VCaP (cell line): ENCODE results near the gene GLIPR2.

Experiments
- H3K27ac ChIP-seq: fragments of 450-650 bp; 2 replicates; pipeline ENCODE4 v1.5.1; 2017
- TF ChIP-seq, protein P1 (sequence below): fragments of 450-650 bp; conservative IDR thresholded peaks from 2 replicates; pipeline ENCODE4 v1.5.1; 2017; ENCODE audit warnings: mild to moderate bottlenecking, moderate library complexity

The GLIPR2 gene

DNA sequence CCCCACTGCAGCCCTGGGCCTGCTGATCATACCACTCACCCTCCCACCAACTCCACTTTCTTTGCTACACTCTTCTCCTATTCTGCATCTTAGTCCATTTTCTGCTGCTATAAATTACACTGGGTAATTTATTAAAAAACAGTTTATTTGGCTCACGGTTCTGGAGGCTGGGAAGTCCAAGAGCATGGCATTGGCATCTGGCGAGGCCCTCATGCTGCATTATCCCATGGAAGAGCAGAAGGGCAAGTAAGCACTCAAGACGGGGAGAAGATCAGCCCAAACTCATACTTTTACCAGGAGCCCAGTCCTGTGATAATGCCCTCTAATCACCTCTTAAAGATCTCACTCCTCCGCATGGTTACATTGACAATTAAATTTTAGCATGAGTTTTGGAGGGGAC is 9.4 kb downstream of the GLIPR2 start:
- no peak overlapping the region for H3K27ac ChIP-seq
- TF ChIP-seq, protein P1, sequence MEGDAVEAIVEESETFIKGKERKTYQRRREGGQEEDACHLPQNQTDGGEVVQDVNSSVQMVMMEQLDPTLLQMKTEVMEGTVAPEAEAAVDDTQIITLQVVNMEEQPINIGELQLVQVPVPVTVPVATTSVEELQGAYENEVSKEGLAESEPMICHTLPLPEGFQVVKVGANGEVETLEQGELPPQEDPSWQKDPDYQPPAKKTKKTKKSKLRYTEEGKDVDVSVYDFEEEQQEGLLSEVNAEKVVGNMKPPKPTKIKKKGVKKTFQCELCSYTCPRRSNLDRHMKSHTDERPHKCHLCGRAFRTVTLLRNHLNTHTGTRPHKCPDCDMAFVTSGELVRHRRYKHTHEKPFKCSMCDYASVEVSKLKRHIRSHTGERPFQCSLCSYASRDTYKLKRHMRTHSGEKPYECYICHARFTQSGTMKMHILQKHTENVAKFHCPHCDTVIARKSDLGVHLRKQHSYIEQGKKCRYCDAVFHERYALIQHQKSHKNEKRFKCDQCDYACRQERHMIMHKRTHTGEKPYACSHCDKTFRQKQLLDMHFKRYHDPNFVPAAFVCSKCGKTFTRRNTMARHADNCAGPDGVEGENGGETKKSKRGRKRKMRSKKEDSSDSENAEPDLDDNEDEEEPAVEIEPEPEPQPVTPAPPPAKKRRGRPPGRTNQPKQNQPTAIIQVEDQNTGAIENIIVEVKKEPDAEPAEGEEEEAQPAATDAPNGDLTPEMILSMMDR = no peak

DNA sequence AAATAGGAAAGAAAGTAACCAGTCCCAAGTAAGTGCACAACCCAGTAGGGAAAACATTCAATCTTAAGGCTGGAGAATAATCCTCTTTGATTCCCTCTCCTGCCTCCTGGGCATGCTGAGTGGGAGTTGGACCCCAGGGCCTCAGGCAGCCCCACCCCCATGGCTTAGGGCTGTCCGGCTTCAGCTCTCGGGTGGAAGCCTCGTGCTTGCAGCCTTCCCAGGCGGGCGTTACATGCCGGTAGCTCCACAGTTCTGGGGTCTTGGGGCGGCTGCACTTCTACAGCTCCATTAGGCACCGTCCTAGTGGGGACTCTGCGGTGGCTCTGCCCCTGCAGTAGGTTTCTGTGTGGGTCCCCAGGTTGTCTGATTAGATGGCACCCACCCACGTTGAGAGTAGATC is 10.1 kb downstream of the GLIPR2 start:
- H3K27ac ChIP-seq = no peak overlapping the region
- TF ChIP-seq, protein P1 = no peak

DNA sequence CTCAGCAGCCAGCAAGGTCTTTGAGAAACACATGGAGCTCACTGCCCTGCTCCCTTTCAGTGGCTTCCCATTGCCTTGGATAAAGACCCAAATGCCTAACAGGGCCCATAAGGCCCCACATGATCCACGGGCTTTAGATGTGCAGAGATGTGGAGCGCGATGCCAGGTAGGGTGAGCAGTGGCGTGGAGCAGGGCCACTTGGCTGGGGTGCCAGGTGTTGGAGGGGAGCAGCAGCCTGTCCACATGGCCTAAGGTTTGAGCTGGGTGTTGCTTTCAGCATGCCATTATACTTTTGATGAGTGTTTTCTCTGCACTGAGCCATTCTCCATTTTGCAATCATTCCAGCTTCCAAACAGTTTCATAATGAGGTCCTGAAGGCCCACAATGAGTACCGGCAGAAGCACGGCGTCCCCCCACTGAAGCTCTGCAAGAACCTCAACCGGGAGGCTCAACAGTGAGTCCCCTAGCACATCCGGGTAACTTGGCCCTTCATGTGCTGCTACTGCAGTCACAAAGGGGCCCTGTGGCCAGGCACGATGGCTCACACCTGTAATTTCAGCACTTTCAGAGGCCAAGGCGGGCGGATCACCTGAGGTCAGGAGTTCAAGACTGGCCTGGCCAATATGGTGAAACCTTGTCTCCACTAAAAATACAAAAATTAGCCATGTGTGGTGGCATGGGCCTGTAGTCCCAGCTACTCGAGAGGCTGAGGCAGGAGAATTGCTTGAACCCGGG is 11.1 kb downstream of the GLIPR2 start:
- TF ChIP-seq, protein P1 = no peak
- H3K27ac ChIP-seq = no peak overlapping the region

DNA sequence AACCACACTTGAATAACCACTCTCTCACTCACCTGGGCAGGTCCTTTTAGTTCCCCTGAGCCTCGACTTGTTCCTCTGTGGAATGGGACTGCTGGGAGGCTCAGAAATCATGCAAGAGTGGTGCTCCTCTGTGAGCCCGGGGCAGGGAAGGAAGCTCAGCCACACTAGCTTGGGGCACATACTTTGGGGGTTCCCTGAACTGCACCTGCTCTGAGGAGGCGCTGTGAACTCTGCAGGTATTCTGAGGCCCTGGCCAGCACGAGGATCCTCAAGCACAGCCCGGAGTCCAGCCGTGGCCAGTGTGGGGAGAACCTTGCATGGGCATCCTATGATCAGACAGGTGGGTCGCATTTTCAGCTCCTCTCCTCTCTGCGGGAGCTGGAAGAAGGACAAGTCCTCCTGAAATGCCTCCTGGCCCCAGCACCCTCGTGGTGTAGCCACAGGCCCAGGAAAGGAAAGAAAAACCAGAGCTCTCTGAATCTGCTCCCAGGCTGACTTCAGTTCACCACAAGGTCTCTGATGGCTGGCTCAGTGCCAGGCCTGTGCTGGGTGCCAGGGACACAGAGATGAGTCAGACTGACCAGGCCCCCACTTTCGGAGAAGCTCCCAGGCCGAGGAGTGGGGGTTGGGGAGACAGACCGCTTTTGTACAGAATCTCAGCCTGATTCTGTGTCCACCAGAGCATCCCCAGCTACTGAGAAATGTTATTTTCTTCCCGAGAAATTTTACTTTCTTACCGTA is 11.9 kb downstream of the GLIPR2 start:
- no peak overlapping the region; the same call in 1 of the 2 replicates for H3K27ac ChIP-seq

DNA sequence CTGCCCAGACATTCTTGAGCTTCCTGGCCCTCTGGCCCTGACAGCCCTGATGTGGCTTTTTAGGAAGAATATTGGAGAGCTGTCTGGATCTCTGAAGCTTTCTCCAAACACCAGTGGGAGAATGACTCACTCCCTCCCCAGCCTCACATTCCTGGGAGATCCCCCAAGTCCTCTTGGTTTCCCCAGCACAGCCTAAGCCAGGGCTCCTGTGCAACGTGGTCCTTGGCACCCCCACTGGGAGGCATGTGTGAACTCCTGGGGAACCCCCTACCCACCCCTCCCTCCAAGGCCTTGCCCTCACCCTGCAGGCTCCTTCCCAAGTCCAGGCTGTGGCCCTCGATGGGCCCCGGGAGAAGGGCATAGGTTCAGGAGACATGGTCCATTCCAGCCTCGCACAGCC is 12.7 kb downstream of the GLIPR2 start:
- TF ChIP-seq, protein P1 = no peak
- no peak overlapping the region for H3K27ac ChIP-seq

More for the DNA sequence above, 11.9 kb downstream of the GLIPR2 start:
- TF ChIP-seq, protein P1 = no peak

DNA sequence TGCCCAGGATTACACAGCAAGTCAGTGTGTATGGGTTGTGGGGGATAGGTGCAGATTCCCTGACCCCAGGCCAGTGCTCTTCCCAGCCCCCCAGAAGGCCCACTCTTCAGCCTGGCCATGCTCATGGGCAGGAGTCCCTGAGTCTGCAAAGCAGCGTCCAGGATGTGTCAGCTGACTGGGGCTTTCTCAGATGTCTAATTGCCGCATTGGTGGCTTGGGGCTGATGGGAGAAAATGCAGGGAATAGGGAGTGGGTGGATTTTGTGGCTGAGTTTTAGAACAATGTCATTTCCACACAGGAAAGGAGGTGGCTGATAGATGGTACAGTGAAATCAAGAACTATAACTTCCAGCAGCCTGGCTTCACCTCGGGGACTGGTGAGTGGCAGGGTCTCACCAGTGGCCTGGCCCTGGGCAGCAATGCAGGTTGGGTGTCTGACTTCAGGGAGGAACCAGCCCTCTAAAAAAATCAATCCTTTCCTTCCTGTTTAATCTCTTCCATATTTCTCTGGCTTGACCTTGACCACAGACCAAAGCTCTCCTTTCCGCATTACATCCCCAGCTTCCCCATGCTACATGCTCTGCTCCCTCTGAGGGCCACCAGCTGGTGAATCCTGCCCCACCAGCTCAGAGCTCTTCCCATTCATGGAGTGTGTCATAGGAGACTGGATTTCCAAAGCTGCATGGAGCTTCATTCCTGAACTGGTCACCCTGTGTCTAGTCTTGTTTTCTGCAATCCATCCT is 14.2 kb downstream of the GLIPR2 start:
- TF ChIP-seq, protein P1 = no peak
- H3K27ac ChIP-seq = no peak overlapping the region
